ENCODE results near the gene HEATR9. TPM values are rescaled to one million over a fixed set of nuclear protein-coding genes. Genes with fewer than 3 reads are reported as not detected.

The HEATR9 gene
- total and polyA plus RNA-seq, 2 experiments from 2014 or later = not detected

DNA sequence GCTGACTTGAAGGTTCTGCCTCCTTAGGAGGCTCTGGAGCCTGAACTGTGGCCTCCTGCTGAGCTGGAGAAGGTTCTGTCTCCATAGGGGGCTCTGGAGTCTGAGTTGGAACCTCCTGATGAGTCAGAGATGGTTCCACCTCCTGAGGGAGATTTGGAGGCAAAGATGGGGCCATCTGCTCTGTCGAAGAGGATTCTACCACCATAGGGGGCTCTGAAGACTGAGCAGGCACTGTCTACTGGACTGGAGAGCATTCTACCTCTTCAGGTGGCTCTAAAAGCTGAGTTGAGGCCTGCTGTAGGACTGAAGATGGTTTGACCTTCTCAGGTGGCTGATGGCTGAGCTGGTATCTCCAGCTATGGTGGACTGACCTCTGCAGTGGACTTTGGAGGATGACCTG lies 45.7 kb upstream of the HEATR9 start:
- Histone ChIP-seq H2AFZ (no peak overlapping the region), H3K27me3 (no peaks in the 10 kb centered on the region), H3K9me2 (replicated peaks; ENCODE audit: insufficient read depth) (no peaks in the 10 kb centered on the region), H3K9me3 (ENCODE audit: low read depth) (no peaks in the 10 kb centered on the region), H3K36me3 (replicated peaks; ENCODE audit: insufficient read depth, low read depth) (no peaks in the 10 kb centered on the region), H3K27ac (peak overlapping the region; percentile 28), H3K4me1 (ENCODE audit: insufficient read depth) (no peaks in the 10 kb centered on the region), H3K79me2 (no peaks in the 10 kb centered on the region), H3K4me3 (no peak overlapping the region), H4K20me1 (ENCODE audit: insufficient read depth, poor library complexity, severe bottlenecking) (no peaks in the 10 kb centered on the region), H3K4me2 (no peak overlapping the region)
- DNase-seq (ENCODE audit: low spot score) = no peak
- TF ChIP-seq EZH2 (IDR thresholded peaks at IDR 0.05; ENCODE audit: borderline replicate concordance) = no peak
- TF ChIP-seq, protein P1, sequence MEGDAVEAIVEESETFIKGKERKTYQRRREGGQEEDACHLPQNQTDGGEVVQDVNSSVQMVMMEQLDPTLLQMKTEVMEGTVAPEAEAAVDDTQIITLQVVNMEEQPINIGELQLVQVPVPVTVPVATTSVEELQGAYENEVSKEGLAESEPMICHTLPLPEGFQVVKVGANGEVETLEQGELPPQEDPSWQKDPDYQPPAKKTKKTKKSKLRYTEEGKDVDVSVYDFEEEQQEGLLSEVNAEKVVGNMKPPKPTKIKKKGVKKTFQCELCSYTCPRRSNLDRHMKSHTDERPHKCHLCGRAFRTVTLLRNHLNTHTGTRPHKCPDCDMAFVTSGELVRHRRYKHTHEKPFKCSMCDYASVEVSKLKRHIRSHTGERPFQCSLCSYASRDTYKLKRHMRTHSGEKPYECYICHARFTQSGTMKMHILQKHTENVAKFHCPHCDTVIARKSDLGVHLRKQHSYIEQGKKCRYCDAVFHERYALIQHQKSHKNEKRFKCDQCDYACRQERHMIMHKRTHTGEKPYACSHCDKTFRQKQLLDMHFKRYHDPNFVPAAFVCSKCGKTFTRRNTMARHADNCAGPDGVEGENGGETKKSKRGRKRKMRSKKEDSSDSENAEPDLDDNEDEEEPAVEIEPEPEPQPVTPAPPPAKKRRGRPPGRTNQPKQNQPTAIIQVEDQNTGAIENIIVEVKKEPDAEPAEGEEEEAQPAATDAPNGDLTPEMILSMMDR (IDR thresholded peaks at IDR 0.05; ENCODE audit: poor library complexity) = no peak
- TF ChIP-seq EZH2phosphoT487 (IDR thresholded peaks at IDR 0.05; ENCODE audit: low read depth, severe bottlenecking, unreplicated experiment) = no peak
- WGBS (ENCODE audit: low lambda C conversion rate, missing lambda C conversion rate) = 100% methylated on average over 1 of the region's 1 CpG

DNA sequence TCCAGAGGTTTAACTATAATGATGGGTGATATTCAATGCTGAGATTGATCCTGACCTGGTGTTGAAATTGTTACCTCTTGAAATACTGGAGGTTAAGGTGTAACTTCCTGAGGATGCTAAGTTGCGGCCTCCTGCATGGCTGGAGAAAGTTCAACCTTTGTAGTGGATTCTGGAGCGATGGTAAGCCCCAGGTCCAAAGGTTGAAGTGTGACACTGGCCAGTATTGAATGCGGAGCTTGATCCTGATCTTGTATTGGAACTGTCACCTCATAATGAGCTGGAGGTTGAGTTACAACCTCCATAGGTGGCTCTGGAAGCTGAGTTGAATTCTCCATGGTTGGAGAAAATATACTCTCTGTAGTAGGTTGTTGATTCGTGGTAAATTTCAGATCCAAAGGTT lies 44.9 kb upstream of the HEATR9 start:
- H3K4me3 ChIP-seq = no peak overlapping the region
- no peaks in the 10 kb centered on the region for H3K9me2 ChIP-seq (replicated peaks; ENCODE audit: insufficient read depth)
- H3K9me3 ChIP-seq (ENCODE audit: low read depth) = no peaks in the 10 kb centered on the region
- H3K36me3 ChIP-seq (replicated peaks; ENCODE audit: insufficient read depth, low read depth) = no peaks in the 10 kb centered on the region
- H3K4me2 ChIP-seq = no peak overlapping the region
- no peak overlapping the region for H2AFZ ChIP-seq
- H3K27ac ChIP-seq = no peak overlapping the region
- no peaks in the 10 kb centered on the region for H4K20me1 ChIP-seq (ENCODE audit: insufficient read depth, poor library complexity, severe bottlenecking)
- no peak for DNase-seq (ENCODE audit: low spot score)
- TF ChIP-seq EZH2phosphoT487 (IDR thresholded peaks at IDR 0.05; ENCODE audit: low read depth, severe bottlenecking, unreplicated experiment) (no peak), EZH2 (IDR thresholded peaks at IDR 0.05; ENCODE audit: borderline replicate concordance) (no peak)
- TF ChIP-seq, protein P1 (IDR thresholded peaks at IDR 0.05; ENCODE audit: poor library complexity) = no peak
- 79% methylated on average over 4 of the region's 4 CpGs for WGBS (ENCODE audit: low lambda C conversion rate, missing lambda C conversion rate)
- no peaks in the 10 kb centered on the region for H3K4me1 ChIP-seq (ENCODE audit: insufficient read depth)
- no peaks in the 10 kb centered on the region for H3K27me3 ChIP-seq
- H3K79me2 ChIP-seq = no peaks in the 10 kb centered on the region

DNA sequence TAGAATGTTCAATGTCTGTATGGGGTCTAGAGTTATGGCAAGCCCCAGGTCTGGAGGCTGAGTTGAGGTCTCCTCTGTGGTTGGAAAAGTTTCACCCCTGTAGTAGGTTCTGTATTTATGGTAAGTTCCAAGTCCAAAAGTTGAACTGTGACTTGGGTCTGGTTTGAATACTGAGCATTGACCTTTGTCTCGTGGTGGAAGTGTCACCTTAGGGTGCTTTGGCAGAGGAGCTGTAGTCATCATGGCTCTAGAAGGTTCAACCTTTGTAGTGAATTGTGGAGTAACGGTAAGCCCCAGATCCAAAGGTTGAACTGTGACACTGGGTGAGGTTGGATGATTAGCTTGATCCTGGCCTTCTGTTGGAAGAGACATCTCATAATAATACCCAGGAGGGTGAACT lies 44.3 kb upstream of the HEATR9 start:
- Histone ChIP-seq H2AFZ (no peak overlapping the region), H3K9me3 (ENCODE audit: low read depth) (no peaks in the 10 kb centered on the region), H3K4me3 (no peak overlapping the region), H3K36me3 (replicated peaks; ENCODE audit: insufficient read depth, low read depth) (no peaks in the 10 kb centered on the region), H3K27me3 (no peaks in the 10 kb centered on the region), H3K9me2 (replicated peaks; ENCODE audit: insufficient read depth) (no peaks in the 10 kb centered on the region), H3K4me1 (ENCODE audit: insufficient read depth) (no peaks in the 10 kb centered on the region), H3K27ac (no peak overlapping the region), H3K4me2 (no peak overlapping the region), H4K20me1 (ENCODE audit: insufficient read depth, poor library complexity, severe bottlenecking) (no peaks in the 10 kb centered on the region), H3K79me2 (no peaks in the 10 kb centered on the region)
- no peak for DNase-seq (ENCODE audit: low spot score)
- WGBS (ENCODE audit: low lambda C conversion rate, missing lambda C conversion rate) = 84% methylated on average over 2 of the region's 2 CpGs
- TF ChIP-seq, protein P1 (IDR thresholded peaks at IDR 0.05; ENCODE audit: poor library complexity) = no peak
- TF ChIP-seq EZH2 (IDR thresholded peaks at IDR 0.05; ENCODE audit: borderline replicate concordance) = no peak
- no peak for TF ChIP-seq EZH2phosphoT487 (IDR thresholded peaks at IDR 0.05; ENCODE audit: low read depth, severe bottlenecking, unreplicated experiment)

Data from hepatocyte (in vitro differentiated cells).